ENCODE data around the gene MYO15B.

DNA sequence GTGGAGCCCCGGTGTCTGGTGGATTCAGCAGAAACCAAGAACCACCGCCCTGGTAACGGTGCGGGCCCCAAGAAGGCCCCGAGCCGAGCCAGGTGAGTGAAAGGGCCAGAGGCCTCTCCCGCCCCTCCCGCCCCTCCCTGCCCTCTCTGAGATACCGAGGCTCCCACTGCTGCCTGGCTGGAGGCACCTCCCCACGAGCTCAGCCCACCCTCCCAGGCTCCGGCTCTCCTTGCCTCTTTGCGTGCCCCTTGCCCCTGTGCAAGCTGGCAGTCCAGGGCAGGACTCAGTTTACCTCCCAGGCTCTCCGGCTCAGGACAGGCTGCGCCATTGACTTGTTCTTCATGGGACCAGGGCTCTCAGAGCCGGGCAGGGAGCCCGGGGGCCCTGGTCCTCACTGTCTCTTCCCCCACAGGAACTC, 14.1 kb upstream of the MYO15B start:
- TF ChIP-seq CTCF (conservative IDR thresholded peaks at IDR 0.05 in 1 of 2, IDR thresholded peaks at IDR 0.05 in 1 of 2; ENCODE audit: low read depth in 1 of 2, low read length in 2 of 2), result no peak
- no peak for TF ChIP-seq EZH2 (IDR thresholded peaks at IDR 0.05; ENCODE audit: low read length, missing control alignments)
